GM12873 (cell line): ENCODE results near the gene GATA5.

Experiments
- CTCF ChIP-seq: IDR thresholded peaks from 2 replicates; pipeline ENCODE4 v1.5.1; 2012; ENCODE audit warnings: low read depth, mild to moderate bottlenecking, moderate library complexity, low read length, control low read depth; ENCODE audit not compliant: insufficient read depth; ENCODE audit errors: missing control alignments

GATA5 gene

GRCh38 chr20:62470001-62470400 is 5.8 kb downstream of the GATA5 start:
- no peak for TF ChIP-seq CTCF

GRCh38 chr20:62469352-62469751 is 6.4 kb downstream of the GATA5 start:
- no peak for TF ChIP-seq CTCF

- TF ChIP-seq CTCF: no peak
Measured at GRCh38 chr20:62466806-62467537, 8.8 kb downstream of the GATA5 start.

GRCh38 chr20:62466072-62466760 is 9.6 kb downstream of the GATA5 start:
- TF ChIP-seq CTCF: no peak

GRCh38 chr20:62464990-62465389 is 10.8 kb downstream of the GATA5 start:
- TF ChIP-seq CTCF: no peak

- no peak for TF ChIP-seq CTCF
Measured at GRCh38 chr20:62464425-62464770, 11.4 kb downstream of the GATA5 start.

GRCh38 chr20:62463651-62464424 is 12.0 kb downstream of the GATA5 start:
- TF ChIP-seq CTCF: no peak
